Ishikawa (cell line): Measurements from ENCODE around the gene FADS1.

ENCODE experiments used
- CEBPB ChIP-seq: IDR thresholded peaks from 2 replicates; pipeline ENCODE4 v1.6.1; 2012
- CREB1 ChIP-seq: IDR thresholded peaks from 2 replicates; pipeline ENCODE4 v1.6.1; 2012; ENCODE audit warnings: low read depth
- EGR1 ChIP-seq: IDR thresholded peaks from 2 replicates; pipeline ENCODE4 v1.6.1; 2012
- EP300 ChIP-seq: IDR thresholded peaks from 2 replicates; pipeline ENCODE4 v1.6.1; 2012; ENCODE audit warnings: borderline replicate concordance
- FOXM1 ChIP-seq: IDR thresholded peaks from 2 replicates; pipeline ENCODE4 v1.6.1; 2012; ENCODE audit warnings: low read depth, borderline replicate concordance
- MAX ChIP-seq: IDR thresholded peaks from 2 replicates; pipeline ENCODE4 v1.6.1; 2012
- NFIC ChIP-seq: IDR thresholded peaks from 2 replicates; pipeline ENCODE4 v1.6.1; 2012
- RAD21 ChIP-seq: IDR thresholded peaks from 2 replicates; pipeline ENCODE4 v1.6.1; 2012; ENCODE audit warnings: low read depth
- TAF1 ChIP-seq: IDR thresholded peaks from 2 replicates; pipeline ENCODE4 v1.6.1; 2012; ENCODE audit warnings: low read depth, mild to moderate bottlenecking
- TCF12 ChIP-seq: IDR thresholded peaks from 2 replicates; pipeline ENCODE4 v1.6.1; 2012; ENCODE audit warnings: low read depth
- TEAD4 ChIP-seq: IDR thresholded peaks from 2 replicates; pipeline ENCODE4 v1.6.1; 2012
- USF1 ChIP-seq: IDR thresholded peaks from 2 replicates; pipeline ENCODE4 v1.6.1; 2012
- YY1 ChIP-seq: IDR thresholded peaks from 2 replicates; pipeline ENCODE4 v1.6.1; 2012; ENCODE audit warnings: low read depth
- ZBTB7A ChIP-seq: IDR thresholded peaks from 2 replicates; pipeline ENCODE4 v1.6.1; 2012; ENCODE audit warnings: low read depth
- TF ChIP-seq, protein P1 (sequence below): IDR thresholded peaks from 2 replicates; pipeline ENCODE4 v1.6.1; 2012; ENCODE audit warnings: low read depth, mild to moderate bottlenecking

Gene FADS1

DNA sequence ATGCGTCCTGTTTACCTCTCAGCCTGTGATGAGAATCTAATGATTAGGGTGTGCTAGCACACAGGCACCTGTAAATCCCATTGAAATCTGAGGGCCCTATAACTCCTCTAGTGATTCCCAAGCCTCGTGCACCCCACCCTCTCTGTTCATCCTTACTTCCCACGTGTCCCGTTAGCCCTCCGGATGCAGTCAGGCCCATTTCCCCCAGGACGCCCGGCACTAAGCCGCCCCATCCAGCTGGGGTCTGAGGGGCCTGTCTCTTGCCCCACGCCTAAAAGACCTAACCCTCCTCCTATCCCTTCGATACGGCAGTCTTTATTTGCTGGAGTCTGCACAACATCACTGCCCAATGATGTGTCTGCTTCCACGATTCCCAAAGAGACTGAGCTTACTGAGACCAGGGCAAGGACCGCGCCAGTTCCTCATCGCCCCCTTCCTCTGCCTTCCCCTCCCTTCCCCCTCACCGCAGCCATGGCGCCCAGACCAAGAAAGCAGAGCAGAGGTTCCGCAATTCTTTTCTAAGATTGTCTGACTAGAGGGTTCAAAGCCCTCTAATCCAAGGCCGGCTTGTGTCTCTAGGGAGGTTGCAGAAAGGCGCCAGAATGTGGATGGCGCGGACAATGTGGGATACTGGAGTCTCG is 10.2 kb upstream of the FADS1 start:
- no peak for TF ChIP-seq TCF12
- TF ChIP-seq NFIC = no peak
- TF ChIP-seq EGR1 = no peak
- no peak for TF ChIP-seq TEAD4
- TF ChIP-seq, protein P1, sequence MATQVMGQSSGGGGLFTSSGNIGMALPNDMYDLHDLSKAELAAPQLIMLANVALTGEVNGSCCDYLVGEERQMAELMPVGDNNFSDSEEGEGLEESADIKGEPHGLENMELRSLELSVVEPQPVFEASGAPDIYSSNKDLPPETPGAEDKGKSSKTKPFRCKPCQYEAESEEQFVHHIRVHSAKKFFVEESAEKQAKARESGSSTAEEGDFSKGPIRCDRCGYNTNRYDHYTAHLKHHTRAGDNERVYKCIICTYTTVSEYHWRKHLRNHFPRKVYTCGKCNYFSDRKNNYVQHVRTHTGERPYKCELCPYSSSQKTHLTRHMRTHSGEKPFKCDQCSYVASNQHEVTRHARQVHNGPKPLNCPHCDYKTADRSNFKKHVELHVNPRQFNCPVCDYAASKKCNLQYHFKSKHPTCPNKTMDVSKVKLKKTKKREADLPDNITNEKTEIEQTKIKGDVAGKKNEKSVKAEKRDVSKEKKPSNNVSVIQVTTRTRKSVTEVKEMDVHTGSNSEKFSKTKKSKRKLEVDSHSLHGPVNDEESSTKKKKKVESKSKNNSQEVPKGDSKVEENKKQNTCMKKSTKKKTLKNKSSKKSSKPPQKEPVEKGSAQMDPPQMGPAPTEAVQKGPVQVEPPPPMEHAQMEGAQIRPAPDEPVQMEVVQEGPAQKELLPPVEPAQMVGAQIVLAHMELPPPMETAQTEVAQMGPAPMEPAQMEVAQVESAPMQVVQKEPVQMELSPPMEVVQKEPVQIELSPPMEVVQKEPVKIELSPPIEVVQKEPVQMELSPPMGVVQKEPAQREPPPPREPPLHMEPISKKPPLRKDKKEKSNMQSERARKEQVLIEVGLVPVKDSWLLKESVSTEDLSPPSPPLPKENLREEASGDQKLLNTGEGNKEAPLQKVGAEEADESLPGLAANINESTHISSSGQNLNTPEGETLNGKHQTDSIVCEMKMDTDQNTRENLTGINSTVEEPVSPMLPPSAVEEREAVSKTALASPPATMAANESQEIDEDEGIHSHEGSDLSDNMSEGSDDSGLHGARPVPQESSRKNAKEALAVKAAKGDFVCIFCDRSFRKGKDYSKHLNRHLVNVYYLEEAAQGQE = no peak
- no peak for TF ChIP-seq TAF1
- TF ChIP-seq FOXM1 = no peak
- no peak for TF ChIP-seq EP300

DNA sequence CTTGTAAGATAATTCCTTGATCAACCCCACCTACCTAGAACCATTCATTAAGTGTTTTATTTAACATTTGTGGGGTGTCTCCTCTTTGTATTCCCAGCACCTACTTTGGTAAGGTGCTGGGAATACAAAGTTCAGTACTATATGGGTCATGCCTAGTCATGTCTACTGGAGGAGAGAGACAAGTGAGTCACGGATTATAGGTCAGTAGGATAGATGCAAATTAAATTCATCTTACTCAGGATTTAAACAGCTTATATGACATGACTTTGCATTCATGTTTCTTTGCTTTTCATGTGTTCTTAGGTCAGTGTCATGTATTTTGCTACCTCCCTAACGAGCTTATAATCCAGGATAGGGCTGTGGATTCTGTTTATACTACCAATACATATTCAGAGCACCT is 3.4 kb upstream of the FADS1 start:
- TF ChIP-seq EP300 (no peak), CEBPB (no peak), TEAD4 (no peak), TAF1 (no peak), ZBTB7A (no peak), USF1 (no peak), EGR1 (no peak), YY1 (no peak), CREB1 (no peak), TCF12 (no peak), RAD21 (no peak), NFIC (no peak), FOXM1 (no peak), MAX (no peak)
- TF ChIP-seq, protein P1 = no peak

DNA sequence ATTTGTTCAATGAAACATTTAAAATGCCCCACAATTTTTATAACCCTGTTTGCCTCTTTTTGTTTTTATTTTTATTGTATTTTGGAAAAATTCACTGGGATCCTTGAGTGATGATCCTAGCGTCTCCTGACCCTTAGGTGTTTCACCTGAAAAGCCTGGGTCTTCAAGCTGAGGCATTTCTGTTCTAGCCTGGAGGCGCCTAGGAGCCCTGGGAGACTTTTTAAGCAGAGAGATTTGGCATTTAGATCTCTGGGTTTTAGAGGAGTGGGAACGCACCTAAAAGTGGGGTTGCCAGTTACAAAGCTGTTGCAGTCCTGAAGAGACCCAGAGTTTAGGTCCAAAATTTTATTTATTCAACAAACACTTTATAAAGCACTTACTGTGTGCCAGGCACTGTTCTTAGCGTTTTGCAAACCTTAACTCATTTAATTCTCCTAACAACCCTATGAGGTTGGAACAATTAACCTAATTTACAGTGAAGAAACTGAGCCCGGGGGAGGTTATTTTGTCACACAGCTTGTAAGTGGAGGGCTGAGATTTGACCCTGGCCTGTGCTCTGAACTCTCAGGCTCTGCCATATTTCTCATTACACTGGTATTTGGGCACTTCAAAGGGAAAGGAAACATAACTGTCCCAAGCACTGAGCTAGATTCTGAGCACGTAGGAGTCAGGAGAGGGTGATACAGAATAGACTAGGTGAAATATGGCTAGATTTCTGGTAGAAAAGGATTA is 834 bp upstream of the FADS1 start:
- TF ChIP-seq TCF12 (no peak), CREB1 (no peak), CEBPB (no peak), EP300 (no peak)

GRCh38 chr11:61815790-61816735 is 740 bp downstream of the FADS1 start:
- TF ChIP-seq USF1 (0 out of 2 replicates have a peak, but pooled peaks have one; percentile 10), MAX (no peak; the same call in 1 of the 2 replicates), CREB1 (no peak), TEAD4 (0 out of 2 replicates have a peak, but pooled peaks have one; percentile 5)

- TF ChIP-seq USF1 (no peak), ZBTB7A (no peak), RAD21 (no peak), EP300 (no peak), TEAD4 (no peak), MAX (peak; percentile 41; the same call in 1 of the 2 replicates), FOXM1 (no peak), CREB1 (no peak; the same call in 1 of the 2 replicates), CEBPB (no peak), TCF12 (no peak; the same call in none of the 2 replicates), EGR1 (no peak), NFIC (0 out of 2 replicates have a peak, but pooled peaks have one; percentile 11), YY1 (peak; percentile 55; the same call in 1 of the 2 replicates), TAF1 (peak; percentile 70)
- TF ChIP-seq, protein P1 = no peak
These were observed 1.6 kb downstream of the FADS1 start for GRCh38 chr11:61814958-61815789.
